Spinal cord (tissue), 10 donors: ENCODE data around the gene CRIP1. TPM values are rescaled to one million over a fixed set of nuclear protein-coding genes. Genes with fewer than 3 reads are reported as not detected.

Experiments used
- DNase-seq, 6 donors: peaks; one replicate each; pipeline versions ENCODE4 v3.0.0 to v3.0.0-alpha.2; 2013 to 2015; ENCODE audit warnings: low spot score in 6 of 6, low read depth in 4 of 6
- H3K27ac ChIP-seq: one replicate; pipeline ENCODE4 v1.5.1; 2013; ENCODE audit warnings: low read depth, low read length, control low read depth
- H3K27me3 ChIP-seq: one replicate; pipeline ENCODE4 v1.6.1; 2013; ENCODE audit warnings: low read length; ENCODE audit not compliant: control insufficient read depth, insufficient read depth
- H3K36me3 ChIP-seq: one replicate; pipeline ENCODE4 v1.6.1; 2013; ENCODE audit warnings: low read length; ENCODE audit not compliant: control insufficient read depth, insufficient read depth
- H3K4me1 ChIP-seq: one replicate; pipeline ENCODE4 v1.6.1; 2013; ENCODE audit warnings: low read length; ENCODE audit not compliant: control insufficient read depth, insufficient read depth
- H3K4me3 ChIP-seq: one replicate; pipeline ENCODE4 v1.5.1; 2013; ENCODE audit warnings: low read depth, low read length, control low read depth
- H3K9me3 ChIP-seq: one replicate; pipeline ENCODE4 v1.6.1; 2013; ENCODE audit warnings: low read length; ENCODE audit not compliant: control insufficient read depth, insufficient read depth
- WGBS: methylation state at CpG from one replicate; pipeline ENCODE4 v1.1.5; 2013; ENCODE audit warnings: missing lambda C conversion rate; ENCODE audit not compliant: insufficient coverage; 5-methylcytosine and 5-hydroxymethylcytosine counted together
- polyA plus RNA-seq, 2 donors: library from polyadenylated mRNA; unstranded; fragments of 120-200 nt; gene quantifications; one replicate each; pipeline ENCODE4 v1.2.1, GENCODE V29; 2013; ENCODE audit not compliant: insufficient read length in 2 of 2
- total RNA-seq, 2 donors: library from RNA; depleted of rRNA in 1 of 2; stranded (reverse); fragments of 120-200 nt in 1 of 2; fragments of >200 nt in 1 of 2; gene quantifications; one replicate each; pipeline versions ENCODE4 v1.2.3 to v1.2.4, GENCODE V29; 2013 to 2014
- donor health status: healthy.

CRIP1 gene
- total and polyA plus RNA-seq, 4 donors = 4.3 to 34.5 (median 17.7) TPM

DNA sequence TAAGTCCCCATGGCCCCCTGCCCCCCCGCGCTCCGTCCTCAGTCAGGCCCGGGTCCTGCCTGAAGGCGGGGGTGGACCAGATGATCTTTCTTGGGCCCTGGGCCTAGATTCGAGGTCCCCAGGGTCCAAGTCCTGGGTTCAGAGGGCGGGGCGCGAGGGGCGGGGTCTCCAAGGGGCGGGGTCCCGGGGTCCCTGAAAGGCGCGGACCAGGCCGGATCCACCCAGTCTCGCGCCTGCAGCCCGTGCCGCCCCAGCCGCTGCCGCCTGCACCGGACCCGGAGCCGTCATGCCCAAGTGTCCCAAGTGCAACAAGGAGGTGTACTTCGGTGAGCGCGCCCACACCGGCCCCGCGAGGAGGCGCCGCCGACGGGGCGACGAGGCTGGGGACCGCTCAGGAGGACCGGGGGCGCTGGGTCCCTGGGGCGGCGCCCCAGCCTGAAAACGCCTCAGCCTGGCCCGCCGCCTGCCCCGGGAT is 325 bp downstream of the CRIP1 start:
- H3K4me3 ChIP-seq = peak overlapping the region; percentile 24
- 2% methylated on average over 45 of the region's 45 CpGs for whole genome bisulfite sequencing
- peaks cover 89% of the 10 kb centered on the region for H3K4me1 ChIP-seq

DNA sequence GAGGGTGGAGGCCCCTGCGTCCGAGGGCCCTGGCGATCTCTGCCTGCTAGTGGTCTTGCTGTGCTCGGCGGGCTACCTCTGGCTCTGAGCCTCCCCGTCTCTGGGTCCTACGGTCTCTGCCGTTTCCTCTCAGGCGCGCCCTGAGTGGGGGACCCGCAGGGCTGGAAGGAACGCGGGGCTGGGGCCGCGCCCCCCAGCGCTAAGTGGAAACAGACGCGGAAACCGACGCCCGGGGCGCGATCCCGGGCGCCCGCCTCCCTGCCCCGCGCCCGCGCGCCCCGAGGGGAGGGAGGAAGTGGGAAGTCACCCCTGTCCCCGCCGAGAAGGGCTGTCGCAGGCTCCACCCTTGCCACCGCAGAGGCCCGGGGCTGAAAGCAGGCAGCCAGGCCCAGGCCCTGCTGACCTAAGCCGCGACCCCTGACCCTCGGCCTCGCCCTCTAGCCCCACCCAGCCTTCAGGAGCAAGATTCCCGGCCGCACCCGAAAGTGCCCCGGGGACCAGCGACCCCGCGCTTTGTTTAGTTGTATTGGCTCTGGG is 831 bp downstream of the CRIP1 start:
- H3K27ac ChIP-seq = no peak overlapping the region
- peak overlapping the region; percentile 24 for H3K4me3 ChIP-seq
- peaks cover 89% of the 10 kb centered on the region for H3K4me1 ChIP-seq
- H3K9me3 ChIP-seq = no peaks in the 10 kb centered on the region
- peaks cover 32% of the 10 kb centered on the region for H3K27me3 ChIP-seq
- 4% methylated on average over 43 of the region's 48 CpGs for WGBS
- no peak for DNase-seq
- peaks cover 27% of the 10 kb centered on the region for H3K36me3 ChIP-seq

More for the DNA sequence above, 325 bp downstream of the CRIP1 start:
- peaks cover 32% of the 10 kb centered on the region for H3K27me3 ChIP-seq
- H3K9me3 ChIP-seq = no peaks in the 10 kb centered on the region
- no peak overlapping the region for H3K27ac ChIP-seq
- H3K36me3 ChIP-seq = peaks cover 24% of the 10 kb centered on the region
- no peak for DNase-seq

DNA sequence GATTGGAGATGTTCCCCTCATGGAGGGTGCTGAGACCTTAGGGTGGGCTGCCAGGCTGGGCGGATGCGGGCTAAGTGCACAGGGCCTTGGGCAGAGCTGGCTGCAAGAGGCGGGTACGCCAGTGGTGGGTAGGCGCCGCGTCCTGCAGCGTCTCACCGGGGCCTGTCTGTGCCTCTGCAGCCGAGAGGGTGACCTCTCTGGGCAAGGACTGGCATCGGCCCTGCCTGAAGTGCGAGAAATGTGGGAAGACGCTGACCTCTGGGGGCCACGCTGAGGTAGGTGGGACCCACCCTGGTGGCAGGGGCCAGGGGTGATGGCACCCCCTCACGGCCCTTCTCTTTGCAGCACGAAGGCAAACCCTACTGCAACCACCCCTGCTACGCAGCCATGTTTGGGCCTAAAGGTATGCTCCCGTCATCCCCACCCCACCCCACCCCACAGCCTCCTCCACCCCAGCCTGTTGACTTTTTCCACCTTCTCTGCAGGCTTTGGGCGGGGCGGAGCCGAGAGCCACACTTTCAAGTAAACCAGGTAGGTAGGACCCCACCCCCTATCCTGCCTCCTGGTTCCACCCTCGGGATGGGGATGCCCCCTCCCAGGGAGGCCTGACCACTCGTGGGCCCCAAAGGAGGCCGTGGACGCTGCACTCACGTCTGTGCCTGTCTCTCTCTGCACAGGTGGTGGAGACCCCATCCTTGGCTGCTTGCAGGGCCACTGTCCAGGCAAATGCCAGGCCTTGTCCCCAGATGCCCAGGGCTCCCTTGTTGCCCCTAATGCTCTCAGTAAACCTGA is 1.5 kb downstream of the CRIP1 start:
- Histone ChIP-seq H3K4me3 (peak overlapping the region; percentile 9), H3K27ac (no peak overlapping the region), H3K27me3 (peaks cover 32% of the 10 kb centered on the region), H3K9me3 (no peaks in the 10 kb centered on the region), H3K4me1 (peaks cover 84% of the 10 kb centered on the region), H3K36me3 (peaks cover 27% of the 10 kb centered on the region)
- WGBS = 62% methylated on average over 25 of the region's 26 CpGs
- DNase-seq = no peak

GRCh38 chr14:105488781-105489541 is 2.3 kb downstream of the CRIP1 start:
- Histone ChIP-seq H3K4me3 (peak overlapping the region; percentile 51), H3K27me3 (peaks cover 32% of the 10 kb centered on the region), H3K9me3 (no peaks in the 10 kb centered on the region), H3K27ac (peak overlapping the region; percentile 90), H3K36me3 (peaks cover 26% of the 10 kb centered on the region), H3K4me1 (peaks cover 76% of the 10 kb centered on the region)
- DNase-seq = no peak
- 58% methylated on average over 16 of the region's 20 CpGs for WGBS

DNA sequence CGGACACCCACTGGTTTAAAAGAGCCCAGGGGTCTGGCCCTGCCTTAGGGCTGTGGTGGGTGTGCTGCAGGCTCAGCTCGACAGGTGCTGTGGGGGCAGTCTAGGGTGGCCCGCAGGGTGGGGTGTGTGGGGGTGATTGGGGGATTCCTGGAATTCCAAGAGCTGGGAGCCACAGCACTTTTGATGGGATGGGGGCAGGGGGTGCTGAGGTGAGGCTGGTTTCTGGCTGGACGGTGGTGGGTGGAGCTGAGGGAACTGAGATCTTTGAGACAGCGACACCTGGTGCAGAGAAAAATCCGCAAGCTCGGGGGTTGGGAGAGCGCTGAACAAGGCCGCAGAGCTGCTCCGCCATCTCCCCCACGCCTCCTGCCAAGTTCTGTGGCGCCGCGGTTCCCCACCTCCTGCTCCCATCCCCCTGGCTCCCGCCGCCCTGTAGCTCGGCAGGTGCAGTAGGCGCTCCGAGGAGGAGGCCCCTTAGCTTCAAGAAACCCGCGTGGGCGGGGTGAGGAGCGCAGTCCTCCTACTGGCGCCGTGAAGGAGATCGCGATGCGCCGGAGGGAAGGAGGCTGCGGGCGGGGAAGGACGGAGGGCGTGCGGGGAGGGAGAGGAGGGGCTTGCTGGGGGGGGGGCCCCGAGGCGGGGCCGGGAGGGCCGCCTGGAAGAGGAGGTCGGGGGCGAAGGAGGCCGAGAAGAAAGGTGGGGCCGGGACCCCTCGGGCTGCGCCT is 3.0 kb downstream of the CRIP1 start:
- DNase-seq = peak in 5 of 6 donors; percentile 68 to 97 (median 81)
- Histone ChIP-seq H3K9me3 (no peaks in the 10 kb centered on the region), H3K27ac (peak overlapping the region; percentile 90), H3K4me3 (peak overlapping the region; percentile 51), H3K36me3 (peaks cover 28% of the 10 kb centered on the region), H3K27me3 (peaks cover 32% of the 10 kb centered on the region), H3K4me1 (peaks cover 69% of the 10 kb centered on the region)
- 1% methylated on average over 36 of the region's 44 CpGs for WGBS

DNA sequence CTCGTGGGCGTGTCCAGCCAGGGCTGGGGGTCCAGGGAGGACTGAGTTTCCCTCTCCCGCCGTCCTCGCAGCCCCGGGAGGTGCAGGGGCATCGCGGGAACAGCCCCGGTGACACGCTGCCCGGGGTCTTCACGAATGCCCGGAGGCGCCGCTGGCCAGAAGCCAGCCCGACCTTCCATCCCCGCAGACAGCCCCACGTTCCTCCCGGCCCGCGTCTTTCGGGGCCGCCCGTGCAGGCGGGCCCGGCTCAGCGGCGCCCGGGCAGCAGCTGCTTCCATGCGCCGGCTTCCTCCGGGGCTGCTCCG is 3.5 kb downstream of the CRIP1 start:
- DNase-seq = no peak
- Histone ChIP-seq H3K4me3 (peak overlapping the region; percentile 51), H3K36me3 (peaks cover 31% of the 10 kb centered on the region), H3K9me3 (no peaks in the 10 kb centered on the region), H3K27ac (peak overlapping the region; percentile 90), H3K27me3 (peaks cover 30% of the 10 kb centered on the region), H3K4me1 (peaks cover 64% of the 10 kb centered on the region)
- WGBS = 0% methylated on average over 33 of the region's 33 CpGs

DNA sequence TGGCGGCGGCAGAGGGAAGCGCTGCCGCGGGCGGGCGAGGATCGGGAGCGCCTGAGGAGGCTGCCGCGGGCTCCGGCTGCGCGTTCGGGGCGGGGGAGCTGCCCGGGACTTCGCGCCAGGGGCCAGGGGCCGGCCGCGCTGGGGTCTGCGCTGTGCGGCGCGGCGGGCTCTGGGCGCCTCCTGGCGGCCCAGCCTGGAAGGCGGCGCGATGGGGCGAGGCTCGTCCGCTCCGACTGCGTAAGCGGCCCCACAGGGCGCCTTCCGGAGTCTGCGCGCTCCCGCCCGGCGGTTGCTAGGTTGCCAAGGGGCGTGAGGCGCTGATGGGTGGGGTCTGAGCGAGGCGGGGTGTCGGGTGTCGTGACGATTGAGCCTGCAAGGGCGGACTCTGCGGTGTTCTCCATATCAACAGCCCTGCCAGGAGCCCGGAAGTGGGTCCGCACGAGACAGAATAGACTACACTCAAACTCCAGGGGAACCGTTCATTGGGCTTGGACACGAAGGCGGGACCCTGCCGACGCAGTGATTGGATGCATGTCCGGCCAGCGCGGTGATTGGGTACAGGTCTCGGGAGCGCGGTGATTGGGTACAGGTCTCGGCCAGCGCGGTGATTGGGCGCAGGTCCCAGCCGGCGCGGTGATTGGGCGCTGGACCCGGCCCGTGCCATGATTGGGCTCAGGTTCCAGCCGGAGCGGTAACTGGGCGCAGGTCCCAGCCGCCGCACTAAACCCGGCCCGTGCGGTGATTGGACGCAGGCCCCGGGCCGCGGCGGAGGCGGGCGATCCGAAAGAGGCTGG is 4.1 kb downstream of the CRIP1 start, which contains the start of gene TEDC1:
TEDC1 (plus strand) TSS at position 675 of the 794 bp plus-strand sequence. CDS start 130 bp downstream, outside the sequence.
- H3K9me3 ChIP-seq = no peaks in the 10 kb centered on the region
- peak within 1 kb of the TSS; percentile 90 for H3K27ac ChIP-seq
- DNase-seq = peak; percentile 98 to 100 (median 99)
- peak within 1 kb of the TSS; percentile 51 for H3K4me3 ChIP-seq
- H3K27me3 ChIP-seq = peaks cover 26% of the 10 kb centered on the region
- under 1% methylated on average over 94 of the region's 94 CpGs for WGBS
- H3K36me3 ChIP-seq = peaks cover 37% of the 10 kb centered on the region
- peaks cover 59% of the 10 kb centered on the region for H3K4me1 ChIP-seq

DNA sequence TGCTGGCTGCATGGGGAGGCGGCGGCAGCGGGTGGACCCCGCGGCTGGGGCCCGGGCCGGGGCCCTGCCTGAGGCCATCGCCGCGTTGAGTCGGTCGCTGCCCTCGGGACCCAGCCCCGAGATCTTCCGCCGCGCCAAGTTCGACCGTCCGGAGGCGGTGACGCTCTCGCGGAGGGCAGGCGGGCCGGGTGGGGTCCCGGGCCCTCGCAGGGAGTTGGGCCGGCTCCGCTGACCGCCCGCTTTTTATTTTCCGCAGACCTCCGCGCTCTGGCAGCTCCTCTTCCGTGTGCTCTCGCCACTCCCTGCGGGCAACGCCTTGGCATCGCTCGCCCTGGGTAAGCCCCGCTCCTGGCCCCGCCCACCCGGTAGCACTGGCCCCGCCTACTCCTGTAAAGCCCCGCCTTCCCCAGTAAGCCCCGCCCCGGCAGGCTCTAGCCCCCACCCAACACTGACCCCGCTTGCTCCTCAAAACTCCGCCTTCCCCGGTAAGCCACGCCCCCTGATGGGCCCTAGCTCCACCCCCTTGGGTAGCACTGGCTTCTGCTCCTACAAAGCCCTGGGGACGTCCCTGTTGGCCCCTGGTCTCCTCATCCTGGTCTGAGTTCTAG is 4.8 kb downstream of the CRIP1 start:
- peak in 1 of 6 donors; percentile 55 for DNase-seq
- no peaks in the 10 kb centered on the region for H3K9me3 ChIP-seq
- WGBS = under 1% methylated on average over 53 of the region's 53 CpGs
- peaks cover 43% of the 10 kb centered on the region for H3K36me3 ChIP-seq
- H3K27me3 ChIP-seq = peaks cover 19% of the 10 kb centered on the region
- peak overlapping the region; percentile 38 for H3K4me3 ChIP-seq
- H3K27ac ChIP-seq = no peak overlapping the region
- H3K4me1 ChIP-seq = peaks cover 52% of the 10 kb centered on the region
